COLO668 (cell line): ENCODE data around the gene KIAA1328.

ENCODE experiments used
- DNase-seq: peaks from one replicate; lab custom pipeline; 2025; ENCODE audit not compliant: unreplicated experiment; lab: John Stamatoyannopoulos, UW

Gene KIAA1328

GRCh38 chr18:37199741-37200140 lies 370.8 kb downstream of the KIAA1328 start:
- DNase-seq = no peak

DNA sequence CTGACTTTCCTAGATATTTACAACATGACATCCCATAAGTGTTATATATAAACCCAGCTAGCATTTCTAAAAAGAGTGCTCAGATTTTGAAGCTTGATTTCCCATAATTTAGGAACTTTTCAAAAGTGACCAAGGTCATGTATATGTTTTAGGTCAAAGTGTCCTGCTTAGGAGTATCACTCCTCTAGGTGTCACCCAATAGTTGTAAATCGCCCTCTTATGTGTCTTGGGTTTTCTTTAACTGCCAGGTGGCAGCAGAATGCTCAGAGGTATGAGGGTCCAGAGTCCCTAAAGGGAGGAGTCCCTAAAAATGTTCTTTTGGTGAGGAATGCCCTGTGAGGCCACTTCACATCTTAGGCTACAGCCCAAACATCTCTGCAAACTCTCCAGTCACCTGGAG lies 378.4 kb downstream of the KIAA1328 start:
- no peak for DNase-seq

GRCh38 chr18:37210781-37211180 lies 381.9 kb downstream of the KIAA1328 start:
- no peak for DNase-seq

- no peak for DNase-seq
Measured at GRCh38 chr18:37218022-37218590, 389.2 kb downstream of the KIAA1328 start.

DNA sequence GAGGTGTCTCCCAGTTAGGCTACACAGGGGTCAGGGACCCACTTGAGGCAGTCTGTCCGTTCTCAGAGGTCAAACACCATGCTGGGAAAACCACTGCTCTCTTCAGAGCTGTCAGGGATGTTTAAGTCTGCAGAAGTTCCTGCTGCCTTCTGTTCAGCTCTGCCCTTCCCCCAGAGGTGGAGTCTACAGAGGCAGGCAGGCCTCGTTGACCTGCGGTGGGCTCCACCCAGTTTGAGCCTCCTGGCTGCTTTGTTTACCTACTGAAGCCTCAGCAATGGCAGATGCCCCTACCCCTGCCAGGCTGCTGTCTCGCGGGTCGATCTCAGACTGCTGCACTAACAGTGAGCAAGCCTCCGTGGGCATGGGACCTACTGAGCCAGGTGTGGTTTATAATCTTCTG lies 390.3 kb downstream of the KIAA1328 start:
- no peak for DNase-seq

GRCh38 chr18:37222354-37222998 lies 393.5 kb downstream of the KIAA1328 start:
- DNase-seq = no peak

DNA sequence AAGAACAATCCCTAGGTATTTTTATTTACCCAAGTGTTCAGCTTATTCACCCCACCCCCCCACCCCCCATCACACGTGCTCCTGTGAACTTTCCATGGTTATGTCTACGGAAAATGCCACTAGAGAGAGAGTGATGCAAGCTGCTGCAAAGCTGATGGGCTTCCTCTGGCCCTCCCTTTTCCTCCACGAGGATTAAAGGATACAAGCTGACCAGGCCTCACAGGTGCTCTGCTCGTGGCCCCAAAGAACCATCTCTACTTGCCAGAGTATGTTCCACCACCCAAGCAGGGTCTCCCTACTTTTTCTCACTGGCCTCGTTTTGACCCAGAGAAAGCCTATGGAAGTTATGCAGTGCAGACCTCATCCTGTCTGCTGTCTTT lies 394.1 kb downstream of the KIAA1328 start:
- DNase-seq = no peak

DNA sequence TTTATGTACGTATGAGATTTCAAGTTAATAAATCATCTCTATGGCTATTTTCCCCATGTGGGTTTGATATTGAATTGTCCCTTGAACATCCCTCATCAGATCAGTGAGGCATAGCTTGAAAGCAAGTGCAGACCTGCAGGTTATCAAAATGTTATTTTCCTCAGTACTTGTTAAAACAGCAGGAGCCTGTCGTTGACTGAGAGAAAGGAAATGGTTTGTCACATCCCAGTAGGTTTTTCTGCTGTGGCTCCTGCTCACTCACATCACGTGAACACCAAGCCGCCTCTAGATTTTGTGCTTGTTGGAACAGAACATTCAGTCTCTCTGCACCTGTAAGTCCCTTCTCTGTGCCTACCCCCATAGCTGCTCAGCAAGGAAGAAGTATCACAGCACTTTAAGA lies 396.4 kb downstream of the KIAA1328 start:
- DNase-seq = no peak

- no peak for DNase-seq
Measured at GRCh38 chr18:37230768-37231167, 401.8 kb downstream of the KIAA1328 start.

- no peak for DNase-seq
Measured at GRCh38 chr18:37231251-37231650, 402.3 kb downstream of the KIAA1328 start.

- DNase-seq = no peak
Measured at GRCh38 chr18:37235583-37235982, 406.7 kb downstream of the KIAA1328 start.

- DNase-seq = no peak
Measured at GRCh38 chr18:37238282-37239108, 409.6 kb downstream of the KIAA1328 start.

GRCh38 chr18:37242091-37242490 lies 413.2 kb downstream of the KIAA1328 start:
- DNase-seq = no peak

GRCh38 chr18:37242826-37243560 lies 414.1 kb downstream of the KIAA1328 start:
- no peak for DNase-seq

GRCh38 chr18:37243741-37244140 lies 414.8 kb downstream of the KIAA1328 start:
- DNase-seq = no peak

DNA sequence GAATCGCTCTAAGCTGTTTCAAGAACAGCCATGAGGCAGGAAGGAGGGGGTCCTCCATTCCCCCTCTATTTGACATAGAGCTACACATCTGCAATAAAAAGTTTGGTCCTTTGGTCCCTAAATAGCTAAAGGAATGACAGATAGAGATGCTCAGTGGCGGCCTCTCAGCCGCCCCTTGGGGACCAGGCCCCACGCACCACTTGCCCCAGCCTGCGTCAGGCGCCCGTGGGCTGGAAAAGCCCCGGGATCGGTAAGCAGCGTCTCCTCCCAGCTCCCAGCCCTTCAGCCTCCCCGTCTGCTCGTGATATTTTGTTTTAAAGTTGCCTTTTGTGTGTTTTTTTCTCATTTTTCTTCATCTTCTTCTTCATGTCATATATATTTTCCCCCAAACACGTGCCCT lies 415.7 kb downstream of the KIAA1328 start:
- no peak for DNase-seq

DNA sequence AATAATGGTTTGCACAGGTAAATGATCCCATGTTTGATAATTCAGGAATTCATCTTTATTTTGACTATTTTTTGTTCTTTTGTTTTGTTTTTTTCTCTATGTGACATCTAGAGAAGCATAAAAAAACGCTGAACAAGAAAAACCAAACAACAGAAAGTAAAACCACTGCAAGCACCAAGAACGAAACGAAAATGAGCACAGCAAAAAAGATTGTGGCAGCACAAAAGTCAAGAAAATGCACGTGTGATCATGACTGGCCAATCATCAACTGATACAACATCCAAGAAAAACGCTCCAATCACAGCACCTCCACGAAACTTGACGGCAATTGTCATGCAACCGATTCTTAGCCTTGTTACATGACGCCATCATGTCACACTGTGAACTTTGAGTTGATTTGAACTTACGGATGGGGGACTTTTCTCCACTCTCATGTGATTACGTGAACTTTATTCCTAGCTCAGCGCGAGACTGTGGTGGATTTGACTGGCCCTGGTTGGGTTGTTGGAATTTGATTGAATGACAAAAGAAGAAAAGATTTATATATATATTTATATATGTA lies 417.9 kb downstream of the KIAA1328 start:
- no peak for DNase-seq

DNA sequence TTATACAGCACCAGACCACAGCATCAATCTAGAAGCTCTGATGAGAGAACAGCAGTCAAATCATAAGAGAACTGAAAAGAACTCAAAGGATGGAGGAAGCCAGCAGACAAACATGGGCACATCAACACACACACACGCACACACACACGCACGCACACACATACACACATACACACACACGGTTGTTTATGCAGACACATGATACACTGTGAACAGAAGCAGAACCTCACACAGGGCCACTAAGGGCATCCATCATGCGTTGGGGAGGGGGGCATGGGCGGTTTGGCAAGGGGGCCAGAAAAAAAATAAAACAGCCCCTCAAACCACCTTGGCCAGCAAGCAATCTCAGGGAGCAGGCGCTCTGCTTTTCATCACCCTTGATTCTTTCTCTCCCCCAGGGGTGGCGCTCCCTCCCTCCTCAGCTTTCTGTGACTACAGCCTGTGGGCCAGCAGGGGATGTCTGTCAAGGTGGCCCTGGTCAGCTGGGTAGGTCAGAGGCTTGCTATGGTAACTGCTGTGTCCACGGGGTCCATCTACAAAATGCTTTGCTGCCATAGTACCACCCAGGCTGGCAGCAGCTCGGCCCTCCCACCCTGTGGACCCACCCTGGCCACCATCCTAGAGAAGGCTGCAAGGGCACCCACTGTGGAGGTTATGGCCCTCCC lies 418.7 kb downstream of the KIAA1328 start:
- no peak for DNase-seq

DNA sequence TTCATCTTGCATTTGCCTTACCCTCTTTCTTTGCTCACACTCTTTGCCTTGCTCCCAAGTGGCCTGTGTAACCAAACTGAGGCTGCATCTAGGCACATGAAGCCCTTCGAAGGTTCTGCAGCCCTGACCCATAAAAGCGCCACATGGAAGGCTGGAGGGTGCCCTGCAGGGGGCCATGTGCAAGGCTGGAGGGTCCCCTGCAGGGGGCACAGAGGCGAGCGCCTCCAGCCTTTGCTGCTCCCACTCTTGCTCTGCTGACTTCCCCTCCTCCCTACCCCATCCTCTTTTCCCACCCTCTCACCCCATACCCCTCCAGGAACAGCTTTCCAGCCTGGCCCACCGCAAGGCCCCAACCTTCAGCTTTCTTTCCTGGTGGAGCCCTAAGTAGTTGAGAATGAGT lies 419.4 kb downstream of the KIAA1328 start:
- DNase-seq = no peak

- DNase-seq = no peak
Measured at GRCh38 chr18:37249171-37249886, 420.4 kb downstream of the KIAA1328 start.
